K562 (cell line): ENCODE results near the gene RGPD6. TPM values are rescaled to one million over a fixed set of nuclear protein-coding genes. Genes with fewer than 3 reads are reported as not detected.
"Not testable (repeated sequence)": the region's sequence is repeated elsewhere in the genome, so short reads cannot be mapped to it uniquely, and the experiment has no call there.

Experiments used
- ATAC-seq: fragments of 200-7000 bp; cut with Tn5 transposase; 3 replicates; pipeline ENCODE4 v1.9.1; 2020; ENCODE audit warnings: moderate library complexity
- BruUV-seq: library from RNA; stranded (reverse); fragments of 400-500 nt; replicated peaks from 2 replicates; lab custom pipeline; 2021; lab: Mats Ljungman, UMichigan
- CTCF ChIA-PET: fragments of 300-600 bp; formaldehyde crosslinking; extraction: SDS; loops from one replicate; lab custom pipeline; 2021; ENCODE audit warnings: low intra/inter-chr PET ratio; lab: Yijun Ruan, JAX
- POLR2A ChIA-PET: fragments of 300-600, 350-650 bp; sonication (Branson Sonifier 250); formaldehyde crosslinking; extraction: SDS; loops from one replicate; lab custom pipeline; 2021; ENCODE audit warnings: antibody characterized with exemption, inconsistent platforms; lab: Yijun Ruan, JAX
- DNase-seq, 4 experiments: peaks; one replicate each; pipeline versions ENCODE4 v3.0.0 to v3.0.0-alpha.2; 2011 to 2018; ENCODE audit warnings: low spot score in 3 of 4, mixed read lengths in 3 of 4; ENCODE audit errors: extremely low read depth in 1 of 4
- FAIRE-seq: peaks from 2 replicates; lab custom pipeline; 2011; peaks lifted over from hg19 to GRCh38; lab: Jason Lieb, UNC
- H2AFZ ChIP-seq: 2 replicates; pipeline ENCODE4 v1.6.0; 2011; ENCODE audit warnings: low read depth, low read length, control low read depth, inconsistent platforms
- H3K27ac ChIP-seq: fragments of 200-600 bp; 3 replicates; pipeline ENCODE4 v1.8.0; 2011; ENCODE audit warnings: low read depth, mild to moderate bottlenecking, control low read depth, inconsistent platforms, low read length, moderate library complexity, mixed read lengths; ENCODE audit errors: extremely low read depth
- H3K27me3 ChIP-seq, 2 experiments: fragments of 300-600 bp in 1 of 2; 2 replicates in 1 of 2; 3 replicates in 1 of 2; pipeline versions ENCODE4 v1.6.0 to v1.8.0; 2011; ENCODE audit warnings: inconsistent platforms in 2 of 2, low read length in 2 of 2, mild to moderate bottlenecking in 1 of 2, mixed read lengths in 1 of 2, moderate library complexity in 1 of 2; ENCODE audit not compliant: control insufficient read depth in 2 of 2, insufficient read depth in 2 of 2
- H3K36me3 ChIP-seq: fragments of 300-600 bp; 3 replicates; pipeline ENCODE4 v1.8.0; 2011; ENCODE audit warnings: mild to moderate bottlenecking, low read length, inconsistent platforms; ENCODE audit not compliant: control insufficient read depth, insufficient read depth
- H3K4me1 ChIP-seq, 2 experiments: fragments of 200-600 bp in 1 of 2; replicated peaks in 1 of 2; 2 replicates in 1 of 2; 3 replicates in 1 of 2; pipeline versions ENCODE4 v1.5.1 to v1.8.0; 2011; ENCODE audit warnings: inconsistent platforms in 2 of 2, low read length in 2 of 2, mild to moderate bottlenecking in 1 of 2, mixed read lengths in 1 of 2, moderate library complexity in 1 of 2; ENCODE audit not compliant: control insufficient read depth in 2 of 2, insufficient read depth in 2 of 2
- H3K4me2 ChIP-seq: 2 replicates; pipeline ENCODE4 v1.6.1; 2011; ENCODE audit warnings: low read length, control low read depth, inconsistent platforms, mixed read lengths; ENCODE audit not compliant: insufficient read depth
- H3K4me3 ChIP-seq: fragments of 200-600 bp; sonication (generic), shearing (Covaris generic); 2 replicates; pipeline ENCODE4 v1.5.1; 2016; ENCODE audit warnings: control low read depth, inconsistent platforms
- H3K79me2 ChIP-seq: fragments of 200-600 bp; 3 replicates; pipeline ENCODE4 v1.8.0; 2011; ENCODE audit warnings: low read length, inconsistent platforms; ENCODE audit not compliant: control insufficient read depth, insufficient read depth
- H3K9ac ChIP-seq, 2 experiments: 2 replicates each; pipeline versions ENCODE4 v1.6.0 to v1.6.1; 2011; ENCODE audit warnings: low read depth in 2 of 2, low read length in 2 of 2, control low read depth in 1 of 2, inconsistent platforms in 1 of 2, mild to moderate bottlenecking in 1 of 2, mixed read lengths in 1 of 2; ENCODE audit not compliant: insufficient read depth in 1 of 2
- H3K9me1 ChIP-seq: one replicate; pipeline ENCODE4 v1.6.0; 2011; ENCODE audit warnings: inconsistent platforms, mild to moderate bottlenecking, low read length, moderate library complexity; ENCODE audit not compliant: control insufficient read depth, insufficient read depth
- H3K9me3 ChIP-seq: replicated peaks from 2 replicates; pipeline ENCODE4 v1.5.1; 2011; ENCODE audit warnings: low read depth, low read length, inconsistent platforms; ENCODE audit not compliant: control insufficient read depth, insufficient read depth
- H4K20me1 ChIP-seq: replicated peaks from 2 replicates; pipeline ENCODE4 v1.6.1; 2011; ENCODE audit warnings: low read length, inconsistent platforms, mixed read lengths; ENCODE audit not compliant: control insufficient read depth, insufficient read depth
- WGBS: fragments of 100-300 bp; shearing (Covaris generic); methylation state at CpG from one replicate; pipeline ENCODE4 v1.1.6; 2016; ENCODE audit warnings: low coverage, mixed read lengths; ENCODE audit not compliant: insufficient coverage; ENCODE audit errors: missing lambda C conversion rate; 5-methylcytosine and 5-hydroxymethylcytosine counted together
- in situ Hi-C: fragments of 300-500 bp; cut with MboI; formaldehyde crosslinking; loops from 4 replicates; pipeline ENCODE4 v1.15.0; 2018; ENCODE audit warnings: inconsistent platforms, mixed read lengths
- intact Hi-C: fragments of 100-400 bp; cut with micrococcal nuclease; formaldehyde crosslinking; loops from 2 replicates; pipeline ENCODE4 v1.14.2; 2022
- polyA plus RNA-seq, 8 experiments: library from polyadenylated mRNA; depleted of rRNA in 4 of 8; stranded (reverse) in 5 of 8; unstranded in 3 of 8; fragments of >200 nt; fragmentation: Nextera tagmentation in 2 of 8; fragmentation: Illumina TruSeq in 1 of 8; extraction: Ambion mirVana in 2 of 8; extraction: Trizol in 1 of 8; gene quantifications; 2 replicates each; pipeline versions ENCODE4 v1.2.1 to v1.2.3, GENCODE V29; 2011 to 2014; ENCODE audit warnings: inconsistent platforms in 1 of 8, missing spikeins in 1 of 8
- total RNA-seq, 7 experiments: library from RNA; depleted of rRNA in 6 of 7; stranded (reverse); fragments of >200 nt in 6 of 7; fragmentation: Illumina TruSeq in 2 of 7; extraction: Trizol in 2 of 7; gene quantifications; 2 replicates each; pipeline versions ENCODE4 v1.2.1 to v1.2.3, GENCODE V29; 2011 to 2021; ENCODE audit warnings: low replicate concordance in 1 of 7

RGPD6 gene
- total and polyA plus RNA-seq, 9 of the 15 experiments (the other 6 are each of a cell fraction or from before 2014, with no cell fraction given): 0.15 to 2.2 (median 1.0) TPM

DNA sequence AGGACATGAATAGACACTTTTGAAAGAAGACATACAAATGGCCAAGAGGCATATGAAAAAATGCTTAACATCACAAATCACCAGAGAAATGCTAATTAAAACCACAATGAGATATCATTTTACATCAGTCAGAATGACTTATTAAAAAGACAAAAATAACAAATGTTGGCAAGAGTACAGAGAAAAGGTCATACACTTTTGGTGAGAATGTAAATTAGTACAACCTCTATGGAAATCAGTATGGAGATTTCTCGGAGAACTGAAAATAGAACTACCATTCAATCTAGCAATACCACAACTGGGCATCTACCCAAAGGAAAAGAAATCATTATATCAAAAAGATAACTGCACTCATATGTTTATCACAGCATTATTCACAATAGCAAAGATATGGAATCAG lies 88.0 kb downstream of the RGPD6 start:
- POLR2A ChIA-PET, H3K4me1 ChIP-seq, H3K9me1 ChIP-seq, intact Hi-C loops, H3K4me2 ChIP-seq, H3K27ac ChIP-seq, H3K27me3 ChIP-seq, BruUV-seq, FAIRE-seq, H3K9ac ChIP-seq, H2AFZ ChIP-seq, CTCF ChIA-PET, H3K79me2 ChIP-seq, H4K20me1 ChIP-seq, DNase-seq, H3K9me3 ChIP-seq, H3K4me3 ChIP-seq, ATAC-seq, H3K36me3 ChIP-seq: not testable (repeated sequence)
- in situ Hi-C loops: loop anchor here (5.0 kb wide), 1 partner anchor 1953 kb away; no protein-coding TSS in a partner anchor
- WGBS: no CpG with 5 or more reads among the region's 1 CpG

DNA sequence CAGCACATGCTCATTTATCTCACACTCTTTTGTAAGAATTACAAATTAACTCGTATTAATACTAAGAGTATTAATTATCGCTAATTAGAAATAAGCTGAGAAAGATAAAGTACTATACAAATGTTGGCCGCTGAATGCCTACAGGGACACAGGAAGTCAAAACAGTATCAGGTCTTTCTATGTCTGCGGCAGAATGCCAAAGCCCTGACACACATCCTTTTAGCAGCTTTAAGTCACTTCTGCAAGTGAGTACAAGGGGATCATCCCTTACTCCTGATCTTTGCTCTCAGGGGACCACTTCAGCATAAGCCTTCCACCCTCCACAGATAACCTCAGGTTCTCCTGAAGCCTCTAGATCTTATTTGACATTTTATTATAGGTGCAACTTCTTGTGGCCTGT lies 94.3 kb downstream of the RGPD6 start:
- H3K79me2 ChIP-seq, POLR2A ChIA-PET, DNase-seq, H3K36me3 ChIP-seq, H2AFZ ChIP-seq, H3K9ac ChIP-seq, intact Hi-C loops, ATAC-seq, H3K9me3 ChIP-seq, H3K4me3 ChIP-seq, H3K4me1 ChIP-seq, H3K27ac ChIP-seq, H3K9me1 ChIP-seq, in situ Hi-C loops, H3K4me2 ChIP-seq, H3K27me3 ChIP-seq, BruUV-seq, H4K20me1 ChIP-seq, FAIRE-seq, CTCF ChIA-PET: not testable (repeated sequence)
- WGBS: no CpG with 5 or more reads among the region's 4 CpGs

DNA sequence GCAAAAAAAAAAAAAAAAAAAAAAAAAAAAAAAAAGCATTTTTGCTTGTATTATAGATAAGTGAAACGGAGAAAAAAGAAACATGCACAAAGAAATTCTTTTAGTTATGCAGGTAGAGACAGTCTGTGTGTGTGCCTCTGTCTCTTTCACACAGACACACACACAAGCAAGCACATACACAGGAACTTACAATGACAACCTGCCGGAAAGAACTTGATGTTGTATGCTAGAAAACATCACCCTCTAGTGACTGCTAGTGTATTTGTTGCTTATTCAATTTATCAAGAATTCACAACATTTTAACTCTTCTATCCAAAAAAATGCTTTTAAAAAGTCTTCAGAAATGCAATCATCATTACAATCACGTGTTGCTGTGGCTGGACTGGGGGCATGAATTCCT lies 95.8 kb downstream of the RGPD6 start:
- H3K79me2 ChIP-seq, H3K36me3 ChIP-seq, H3K4me2 ChIP-seq, H2AFZ ChIP-seq, H3K9ac ChIP-seq, CTCF ChIA-PET, H3K27ac ChIP-seq, H3K4me1 ChIP-seq, ATAC-seq, DNase-seq, BruUV-seq, H4K20me1 ChIP-seq, in situ Hi-C loops, H3K9me3 ChIP-seq, H3K4me3 ChIP-seq, FAIRE-seq, H3K9me1 ChIP-seq, POLR2A ChIA-PET, H3K27me3 ChIP-seq, intact Hi-C loops: not testable (repeated sequence)
- WGBS: no CpG with 5 or more reads among the region's 3 CpGs

DNA sequence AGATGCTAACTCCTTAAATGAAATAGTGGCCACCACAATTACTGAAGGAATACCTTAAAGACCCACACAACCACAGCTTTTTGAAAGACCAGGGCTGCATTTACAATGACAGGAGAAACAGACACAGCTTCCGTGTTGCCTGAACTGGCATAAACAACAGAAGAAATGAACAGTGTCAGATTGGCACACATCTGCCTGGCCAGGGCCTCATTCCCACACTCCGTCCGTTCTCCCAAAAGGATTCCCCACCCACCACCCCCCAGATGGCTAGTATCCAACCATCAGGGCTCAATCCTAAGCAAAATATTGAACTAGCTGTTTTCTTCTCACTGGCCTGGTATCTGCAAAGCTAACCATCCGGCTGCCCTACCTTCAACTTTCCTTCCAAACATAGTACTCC lies 96.9 kb downstream of the RGPD6 start:
- H3K79me2 ChIP-seq, H3K4me2 ChIP-seq, H2AFZ ChIP-seq, BruUV-seq, H3K9me1 ChIP-seq, H3K27me3 ChIP-seq, POLR2A ChIA-PET, H3K4me3 ChIP-seq, intact Hi-C loops, H3K4me1 ChIP-seq, FAIRE-seq, H4K20me1 ChIP-seq, H3K9ac ChIP-seq, CTCF ChIA-PET, ATAC-seq, H3K9me3 ChIP-seq, DNase-seq, H3K27ac ChIP-seq, in situ Hi-C loops, H3K36me3 ChIP-seq: not testable (repeated sequence)
- WGBS: no CpG with 5 or more reads among the region's 4 CpGs
